K562 (cell line): ENCODE measurements around the gene KLHL35. TPM values are rescaled to one million over a fixed set of nuclear protein-coding genes. Genes with fewer than 3 reads are reported as not detected.

Experiments used
- AFF4 ChIP-seq: sonication (generic); formaldehyde crosslinking; IDR thresholded peaks from 2 replicates; pipeline ENCODE4 v1.8.0; 2023; ENCODE audit warnings: mild to moderate bottlenecking, missing genetic modification reagents
- CREB1 ChIP-seq, 2 experiments: sonication (generic) in 1 of 2; formaldehyde crosslinking in 1 of 2; IDR thresholded peaks; 2 replicates each; pipeline versions ENCODE4 v1.6.1 to v1.8.0; 2012 to 2022; ENCODE audit warnings: inconsistent platforms in 1 of 2, mild to moderate bottlenecking in 1 of 2, missing genetic modification reagents in 1 of 2, moderate library complexity in 1 of 2
- DPF2 ChIP-seq: fragments of 450-650 bp; IDR thresholded peaks from 2 replicates; pipeline ENCODE4 v1.6.1; 2016
- E2F8 ChIP-seq: fragments of 450-650 bp; IDR thresholded peaks from 2 replicates; pipeline ENCODE4 v1.7.1; 2018; ENCODE audit warnings: mild to moderate bottlenecking, low read depth; ENCODE audit not compliant: partially characterized antibody
- JUND ChIP-seq, 2 experiments: IDR thresholded peaks; 2 replicates in 1 of 2; 3 replicates in 1 of 2; pipeline ENCODE4 v1.6.1; 2011; ENCODE audit warnings: borderline replicate concordance in 2 of 2, low read depth in 2 of 2, low read length in 2 of 2, improper control_type of control experiment in 1 of 2, missing biosample characterization in 1 of 2, missing genetic modification characterization in 1 of 2, missing genetic modification reagents in 1 of 2
- KLF6 ChIP-seq: fragments of 250-450 bp; sonication (Bioruptor Pico); IDR thresholded peaks from 2 replicates; pipeline ENCODE4 v1.4.0; 2020; ENCODE audit warnings: mild to moderate bottlenecking, moderate library complexity, borderline replicate concordance
- MCM7 ChIP-seq, 2 experiments: fragments of 450-650 bp; IDR thresholded peaks; 2 replicates each; pipeline ENCODE4 v1.6.1; 2016 to 2018
- MEIS2 ChIP-seq: fragments of 450-650 bp; IDR thresholded peaks from 2 replicates; pipeline ENCODE4 v1.6.1; 2014; ENCODE audit warnings: mild to moderate bottlenecking; ENCODE audit not compliant: partially characterized antibody
- PHTF2 ChIP-seq: fragments of 250-450 bp; sonication (Bioruptor Pico); IDR thresholded peaks from 2 replicates; pipeline ENCODE4 v1.5.0; 2021; ENCODE audit warnings: mild to moderate bottlenecking
- TFAM ChIP-seq: fragments of 250-450 bp; sonication (Bioruptor Pico); conservative IDR thresholded peaks from 2 replicates; pipeline ENCODE4 v1.5.0; 2021; ENCODE audit warnings: mild to moderate bottlenecking, moderate library complexity
- THAP12 ChIP-seq: fragments of 250-450 bp; sonication (Bioruptor Pico); IDR thresholded peaks from 2 replicates; pipeline ENCODE4 v1.9.0; 2021; ENCODE audit warnings: mild to moderate bottlenecking, inconsistent platforms
- ZBTB34 ChIP-seq: fragments of 250-450 bp; sonication (Bioruptor Pico); IDR thresholded peaks from 2 replicates; pipeline ENCODE4 v1.8.0; 2021; ENCODE audit warnings: mild to moderate bottlenecking, moderate library complexity
- ZNF518B ChIP-seq: fragments of 250-450 bp; sonication (Bioruptor Pico); IDR thresholded peaks from 2 replicates; pipeline ENCODE4 v1.5.0; 2021; ENCODE audit warnings: mild to moderate bottlenecking, moderate library complexity
- polyA plus RNA-seq, 8 experiments: library from polyadenylated mRNA; depleted of rRNA in 4 of 8; stranded (reverse) in 5 of 8; unstranded in 3 of 8; fragments of >200 nt; fragmentation: Nextera tagmentation in 2 of 8; fragmentation: Illumina TruSeq in 1 of 8; extraction: Ambion mirVana in 2 of 8; extraction: Trizol in 1 of 8; gene quantifications; 2 replicates each; pipeline versions ENCODE4 v1.2.1 to v1.2.3, GENCODE V29; 2011 to 2014; ENCODE audit warnings: inconsistent platforms in 1 of 8, missing spikeins in 1 of 8
- total RNA-seq, 7 experiments: library from RNA; depleted of rRNA in 6 of 7; stranded (reverse); fragments of >200 nt in 6 of 7; fragmentation: Illumina TruSeq in 2 of 7; extraction: Trizol in 2 of 7; gene quantifications; 2 replicates each; pipeline versions ENCODE4 v1.2.1 to v1.2.3, GENCODE V29; 2011 to 2021; ENCODE audit warnings: low replicate concordance in 1 of 7

The KLHL35 gene
- total and polyA plus RNA-seq, 9 of the 15 experiments (the other 6 are each of a cell fraction or from before 2014, with no cell fraction given): not detected

GRCh38 chr11:75406338-75406777, 26.6 kb downstream of the KLHL35 start (continued):
- no peak for TF ChIP-seq E2F8
- peak; percentile 92 for TF ChIP-seq DPF2
- no peak for TF ChIP-seq THAP12 (CRISPR knock-in tag)
- TF ChIP-seq TFAM (CRISPR knock-in tag): no peak
- TF ChIP-seq AFF4 (CRISPR knock-in tag): no peak
- TF ChIP-seq ZNF518B (CRISPR knock-in tag): no peak
- TF ChIP-seq MCM7 (IDR thresholded peaks at IDR 0.05): no peak
- no peak for TF ChIP-seq MEIS2
- peak; percentile 74; the same call in 1 of the 2 replicates for TF ChIP-seq JUND (IDR thresholded peaks at IDR 0.05; ENCODE audit: borderline replicate concordance, low read depth, low read length)
- TF ChIP-seq JUND (tag; IDR thresholded peaks at IDR 0.05; ENCODE audit: borderline replicate concordance, low read depth, low read length): peak; percentile 36; the same call in 1 of the 3 replicates
- no peak for TF ChIP-seq PHTF2 (CRISPR knock-in tag)
- peak; percentile 30; the same call in 1 of the 2 replicates for TF ChIP-seq CREB1 (IDR thresholded peaks at IDR 0.05)
- no peak for TF ChIP-seq CREB1 (CRISPR knock-in tag; IDR thresholded peaks at IDR 0.05)
- TF ChIP-seq ZBTB34: no peak
- no peak for TF ChIP-seq KLF6 (CRISPR knock-in tag)
